Superior temporal gyrus (tissue), 1 donor: ENCODE results near the gene EFNA5.

Source experiments
- DNase-seq: peaks from one replicate; pipeline ENCODE4 v3.0.0-alpha.2; 2016; ENCODE audit errors: extremely low spot score

Gene EFNA5

DNA sequence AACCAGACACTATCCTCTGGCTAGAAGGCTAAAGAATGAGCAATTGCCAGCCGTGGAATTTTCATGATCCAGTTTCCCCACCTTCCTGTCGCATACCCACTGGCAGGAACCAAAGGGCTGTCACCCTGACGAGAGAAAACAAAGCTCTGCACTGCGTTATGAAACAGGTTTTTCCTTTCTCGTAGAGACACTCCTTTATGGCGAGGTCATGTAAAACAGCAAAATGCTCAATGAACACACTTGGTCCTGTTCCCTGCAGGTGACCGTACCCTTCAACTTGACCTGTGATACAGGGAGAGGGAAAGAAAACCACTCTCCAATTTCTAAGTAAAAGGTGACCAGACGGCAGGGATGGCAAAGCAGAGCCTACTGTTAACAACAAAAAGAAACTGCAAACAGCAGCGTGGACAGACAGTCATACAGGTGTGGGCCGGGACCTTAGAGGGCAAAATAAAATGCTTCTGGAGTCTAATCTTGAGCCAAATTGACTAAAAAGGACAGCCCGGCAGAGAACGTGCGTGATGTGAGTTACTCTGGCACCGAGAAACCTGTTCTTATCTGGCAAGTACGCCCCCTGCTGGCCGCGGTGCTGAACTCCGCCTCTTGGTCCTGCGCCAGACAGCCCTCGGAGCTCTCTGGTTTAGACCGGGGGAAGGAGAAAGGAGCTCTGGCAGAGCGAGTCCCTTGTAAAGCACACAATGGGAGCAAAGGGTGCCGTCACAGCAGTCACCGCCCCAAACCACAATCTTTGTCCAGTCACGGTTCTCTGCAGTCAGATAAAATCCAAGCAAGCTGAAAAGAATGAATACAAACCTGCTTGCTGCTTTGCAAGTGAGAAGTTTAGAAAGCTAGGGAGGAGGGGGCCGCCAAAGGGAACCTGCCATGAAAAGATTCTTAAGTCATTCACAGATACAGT lies 98.9 kb downstream of the EFNA5 start:
- DNase-seq: peak; percentile 97

DNA sequence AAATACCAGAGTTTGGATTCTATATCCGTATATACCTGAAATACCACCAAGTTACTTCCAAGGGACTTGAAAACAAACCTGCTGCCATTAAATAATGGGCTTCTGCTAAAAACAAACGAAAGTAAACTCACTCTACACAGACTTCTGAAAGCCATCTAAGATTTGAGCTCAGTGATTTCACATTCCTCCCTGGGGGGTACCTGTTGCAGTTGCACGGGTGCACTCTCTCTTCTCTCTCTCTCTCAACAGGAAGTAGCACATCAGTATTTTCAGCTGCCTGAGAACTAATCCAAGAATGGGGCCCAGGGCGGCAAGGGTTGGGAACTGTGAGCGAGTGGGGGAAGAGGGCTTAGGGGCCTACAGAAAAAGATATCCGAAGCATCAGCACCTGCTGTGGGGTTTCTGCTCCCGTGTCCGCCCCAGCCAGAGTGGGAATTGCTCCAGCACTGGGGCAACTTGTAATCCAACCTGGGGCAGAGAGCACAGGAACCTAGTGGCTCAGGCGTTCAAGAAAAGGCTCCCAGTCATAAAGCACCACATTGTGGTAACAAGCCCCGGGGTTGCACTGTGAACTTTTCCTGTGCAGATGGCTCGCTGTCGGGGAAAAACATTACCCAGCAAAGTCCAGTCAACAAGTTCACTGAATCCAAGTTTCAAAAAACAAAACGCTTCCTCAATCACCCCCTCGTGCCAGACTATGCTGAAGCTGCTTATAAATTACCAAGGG lies 99.8 kb downstream of the EFNA5 start:
- no peak for DNase-seq

DNA sequence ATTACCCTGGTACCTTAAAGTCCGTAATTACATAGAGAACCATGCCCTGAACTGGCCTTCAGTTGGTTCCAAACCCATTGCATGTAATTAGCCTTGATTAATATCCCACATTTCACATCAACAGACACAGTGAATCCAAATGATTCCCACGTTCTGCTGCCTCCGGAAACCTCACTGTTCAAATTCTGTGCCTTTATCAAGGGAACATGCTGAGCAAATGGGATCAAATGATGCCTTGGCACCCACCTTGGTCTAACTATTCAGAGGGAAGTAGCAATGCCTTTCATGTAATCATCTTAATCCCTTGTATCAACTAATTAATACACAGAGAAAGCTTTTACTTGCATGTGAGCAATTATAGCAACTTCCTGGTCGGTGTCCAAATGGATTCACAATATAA lies 100.6 kb downstream of the EFNA5 start:
- DNase-seq: no peak

- DNase-seq: no peak
Observed at GRCh38 chr5:107567901-107568671, 102.7 kb downstream of the EFNA5 start.

GRCh38 chr5:107566986-107567385 lies 103.8 kb downstream of the EFNA5 start:
- DNase-seq: no peak

DNA sequence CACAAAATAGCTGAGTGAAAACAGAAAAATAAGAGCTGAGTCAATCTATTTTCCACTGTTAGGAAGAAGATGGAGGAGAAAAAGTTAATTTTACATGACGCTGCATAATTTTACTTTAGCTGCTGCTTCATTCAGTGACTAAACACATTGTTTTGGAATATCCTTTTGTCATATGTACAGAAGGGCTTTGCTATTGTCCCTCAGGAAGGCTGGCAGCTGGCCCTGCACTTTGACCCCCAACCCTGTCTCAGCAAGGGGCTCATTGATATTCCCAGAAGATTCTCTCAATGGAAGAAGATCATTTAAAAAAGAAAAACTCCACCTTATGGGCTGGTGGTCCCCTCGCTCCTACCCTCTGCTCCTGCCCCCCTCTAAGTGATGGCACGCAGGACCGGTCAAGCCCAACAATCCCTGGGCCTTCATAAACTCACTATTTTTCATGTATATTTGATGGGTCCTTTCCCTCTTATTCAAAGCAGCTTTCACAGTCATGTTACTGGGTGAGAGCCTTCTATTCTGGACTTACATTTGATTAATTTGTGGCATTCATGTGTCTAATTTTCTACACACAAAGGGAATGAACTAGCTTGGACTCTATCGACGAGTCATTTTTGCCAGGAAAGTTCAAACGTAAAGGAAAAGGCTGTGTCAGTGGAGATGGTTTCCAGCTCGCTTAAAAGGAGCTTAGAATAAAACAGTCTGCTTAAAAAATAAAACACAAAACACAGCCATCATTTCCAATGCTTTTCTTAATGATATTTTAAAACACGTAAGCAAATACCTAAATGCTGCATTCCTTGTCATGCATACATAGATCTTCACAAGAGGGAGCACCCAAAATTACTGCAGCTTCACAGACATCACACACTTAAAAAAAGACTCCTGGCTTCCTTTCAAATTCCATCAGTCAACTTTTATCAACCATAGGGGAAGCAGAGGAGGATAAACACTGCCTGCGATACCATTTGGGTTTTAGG lies 104.7 kb downstream of the EFNA5 start:
- DNase-seq: no peak

GRCh38 chr5:107564931-107565372 lies 105.8 kb downstream of the EFNA5 start:
- no peak for DNase-seq

DNA sequence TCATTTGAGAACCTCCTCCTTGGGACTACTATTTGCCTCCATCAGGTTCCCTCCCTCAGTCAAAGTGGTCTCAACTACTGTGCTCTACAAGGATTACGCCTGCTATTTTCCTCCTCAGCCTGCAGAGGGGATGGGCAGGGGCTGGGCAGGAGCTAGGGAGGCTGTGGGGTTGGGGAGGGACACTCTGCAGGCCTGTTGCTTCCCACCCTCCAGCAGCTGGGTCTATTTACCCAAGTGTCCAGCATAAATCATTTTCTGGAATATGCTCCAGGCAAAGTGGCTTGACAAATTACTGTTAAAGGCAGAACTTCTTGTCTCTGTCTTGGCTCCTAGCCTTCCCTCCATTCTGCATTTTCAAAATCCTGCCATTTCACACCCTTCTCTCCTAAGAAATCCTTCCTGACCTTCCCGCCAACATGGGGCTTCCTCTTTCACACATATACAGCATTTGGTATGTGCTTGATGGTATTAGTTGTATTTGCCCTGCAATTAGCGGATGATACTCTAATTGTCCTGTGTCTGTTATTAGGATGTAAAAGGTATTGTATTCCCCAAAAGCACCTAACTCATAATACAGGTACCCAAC lies 106.7 kb downstream of the EFNA5 start:
- no peak for DNase-seq

- DNase-seq: no peak
Observed at GRCh38 chr5:107560377-107560776, 110.4 kb downstream of the EFNA5 start.

DNA sequence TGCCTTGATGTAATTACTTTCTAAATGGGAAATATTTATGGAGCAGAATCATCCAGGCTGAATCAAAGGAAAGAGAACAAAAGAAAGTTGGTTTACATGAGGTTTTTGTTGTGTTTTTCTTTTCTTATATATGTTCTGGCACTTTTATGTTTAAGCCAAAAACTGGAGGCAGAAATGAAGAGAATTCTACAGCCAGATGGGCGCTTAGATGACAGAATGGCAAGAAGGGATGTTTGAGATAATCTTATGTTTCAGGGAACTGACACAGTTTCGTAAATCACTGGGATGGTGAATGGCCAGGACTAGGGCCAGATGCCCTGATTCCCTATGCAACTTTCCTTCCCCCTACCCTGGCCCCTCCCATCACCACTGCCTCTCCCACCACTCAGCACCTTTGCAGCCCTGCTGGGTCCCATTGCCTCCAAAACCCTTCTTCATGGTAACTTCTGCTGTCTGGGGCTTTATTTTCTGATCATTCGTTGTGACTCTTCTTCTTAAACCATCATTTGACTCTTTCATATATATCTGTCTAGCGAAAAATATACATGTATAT lies 111.8 kb downstream of the EFNA5 start:
- DNase-seq: no peak

- DNase-seq: no peak
Observed at GRCh38 chr5:107557051-107557658, 113.6 kb downstream of the EFNA5 start.

DNA sequence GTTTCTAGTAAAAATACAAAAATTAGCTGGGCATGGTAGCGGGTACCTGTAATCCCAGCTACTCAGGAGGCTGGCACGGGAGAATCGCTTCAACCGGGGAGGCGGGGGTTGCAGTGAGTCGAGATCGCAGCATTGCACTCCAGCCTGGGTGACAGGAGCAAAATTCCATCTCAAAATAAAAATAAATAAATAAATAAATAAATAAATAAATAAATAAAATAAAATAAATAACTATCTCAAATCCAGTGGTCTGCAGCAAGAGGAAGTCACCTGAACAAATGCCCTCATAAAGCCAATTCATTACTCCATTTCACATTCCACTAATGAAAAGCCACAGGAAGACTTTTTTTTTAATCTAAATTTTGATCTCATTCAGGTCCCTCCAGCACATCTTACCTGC lies 114.2 kb downstream of the EFNA5 start:
- DNase-seq: no peak

GRCh38 chr5:107555425-107556090 lies 115.2 kb downstream of the EFNA5 start:
- DNase-seq: no peak

GRCh38 chr5:107554776-107555424 lies 115.8 kb downstream of the EFNA5 start:
- DNase-seq: no peak

DNA sequence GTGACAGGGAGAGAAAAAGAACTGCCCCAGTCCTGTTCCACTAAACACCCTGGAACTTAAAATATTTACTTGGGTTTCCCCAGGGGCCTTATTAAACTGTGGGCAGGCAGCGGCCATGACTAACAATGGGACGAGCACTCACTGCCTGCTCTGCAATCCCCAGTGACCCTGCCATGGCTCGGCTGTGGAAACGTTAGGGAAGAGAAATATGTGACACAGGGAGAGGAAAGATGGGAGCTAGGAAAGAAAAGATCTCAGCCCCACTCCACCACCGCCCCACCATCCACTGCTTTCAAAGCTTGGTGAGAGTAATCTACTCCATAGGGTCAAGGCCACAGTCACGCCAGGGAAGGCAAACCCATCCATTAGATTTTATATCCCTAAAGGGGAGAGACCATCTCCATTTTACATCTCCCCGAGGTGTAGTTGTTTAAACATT lies 117.6 kb downstream of the EFNA5 start:
- no peak for DNase-seq

GRCh38 chr5:107551088-107551487 lies 119.6 kb downstream of the EFNA5 start:
- no peak for DNase-seq

DNA sequence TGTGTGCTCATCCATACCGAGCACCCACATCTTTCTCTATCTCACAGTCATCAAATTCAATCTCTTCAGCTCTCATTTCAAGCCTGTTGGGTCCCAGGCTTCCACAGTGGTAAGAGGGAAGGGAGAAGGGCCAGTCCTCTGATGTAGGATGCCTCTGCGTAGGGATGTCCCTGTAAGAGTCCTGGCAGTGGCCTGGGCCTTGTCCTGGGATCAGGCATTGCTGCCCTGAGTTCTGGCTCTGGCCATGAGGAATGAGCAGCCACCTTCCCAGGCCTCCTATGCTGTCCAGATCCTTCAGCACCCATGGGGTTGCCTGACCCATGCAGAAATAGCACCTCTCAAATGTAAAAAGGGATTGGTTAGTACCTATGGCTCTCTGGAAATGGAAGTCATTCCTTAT lies 121.2 kb downstream of the EFNA5 start:
- DNase-seq: no peak

- no peak for DNase-seq
Observed at GRCh38 chr5:107548477-107548876, 122.3 kb downstream of the EFNA5 start.

- DNase-seq: no peak
Observed at GRCh38 chr5:107546719-107547118, 124.0 kb downstream of the EFNA5 start.
